B cell (primary cell): ENCODE results near the gene MYT1. TPM values are rescaled to one million over a fixed set of nuclear protein-coding genes. Genes with fewer than 3 reads are reported as not detected.
"Not testable (repeated sequence)": the region's sequence is repeated elsewhere in the genome, so short reads cannot be mapped to it uniquely, and the experiment has no call there.

Experiments used
- ATAC-seq: fragments of 200-7000 bp; cut with Tn5 transposase; one replicate; pipeline ENCODE4 v1.10.0; 2021; ENCODE audit warnings: low read depth, mild to moderate bottlenecking, moderate number of reproducible peaks, moderate library complexity
- CTCF ChIA-PET: fragments of 350-600 bp; sonication (Branson Sonifier 250); formaldehyde crosslinking; loops from one replicate; lab custom pipeline; 2021; ENCODE audit warnings: antibody characterized with exemption, inconsistent platforms; lab: Charles Lee
- POLR2A ChIA-PET: fragments of 350-600 bp; sonication (Branson Sonifier 250); formaldehyde crosslinking; loops from one replicate; lab custom pipeline; 2021; ENCODE audit warnings: antibody characterized with exemption; lab: Charles Lee
- DNase-seq: peaks from one replicate; pipeline ENCODE4 v3.0.0; 2013
- H2AFZ ChIP-seq: 2 replicates; pipeline ENCODE4 v1.6.1; 2012; ENCODE audit warnings: mild to moderate bottlenecking, low read depth, low read length; ENCODE audit not compliant: insufficient read depth, poor library complexity, severe bottlenecking
- H3K27ac ChIP-seq, 2 donors: 1 replicate in 1 of 2; 2 replicates in 1 of 2; pipeline ENCODE4 v1.5.1; 2012 to 2013; ENCODE audit warnings: low read length in 2 of 2, mild to moderate bottlenecking in 2 of 2, moderate library complexity in 1 of 2
- H3K27me3 ChIP-seq, 4 experiments: fragments of 200-600 bp in 1 of 4; sonication (generic) in 1 of 4; replicated peaks in 1 of 4; 1 replicate in 2 of 4; 2 replicates in 2 of 4; pipeline versions ENCODE4 v1.6.1 to v1.7.0; 2013 to 2016; ENCODE audit warnings: low read length in 3 of 4, mild to moderate bottlenecking in 2 of 4, mixed read lengths in 1 of 4, moderate library complexity in 1 of 4; ENCODE audit not compliant: insufficient read depth in 4 of 4, control insufficient read depth in 3 of 4; ENCODE audit errors: control extremely low read depth in 1 of 4
- H3K36me3 ChIP-seq, 2 experiments: replicated peaks in 1 of 2; 1 replicate in 1 of 2; 2 replicates in 1 of 2; pipeline versions ENCODE4 v1.6.1 to v1.7.1; 2013; ENCODE audit warnings: low read length in 1 of 2; ENCODE audit not compliant: insufficient read depth in 2 of 2, control insufficient read depth in 1 of 2; ENCODE audit errors: control extremely low read depth in 1 of 2, extremely low read depth in 1 of 2
- H3K4me1 ChIP-seq, 2 donors: fragments of 200-600 bp in 1 of 2; sonication (generic) in 1 of 2; 1 replicate in 1 of 2; 2 replicates in 1 of 2; pipeline versions ENCODE4 v1.5.1 to v1.6.1; 2013 to 2017; ENCODE audit warnings: low read length in 2 of 2; ENCODE audit not compliant: control insufficient read depth in 2 of 2, insufficient read depth in 2 of 2
- H3K4me2 ChIP-seq: replicated peaks from 2 replicates; pipeline ENCODE3; 2012; ENCODE audit warnings: mild to moderate bottlenecking, low read depth, low read length; ENCODE audit not compliant: poor library complexity, severe bottlenecking
- H3K4me3 ChIP-seq, 5 experiments: fragments of 200-600 bp in 1 of 5; sonication (generic) in 1 of 5; 1 replicate in 3 of 5; 2 replicates in 2 of 5; pipeline versions ENCODE4 v1.5.1 to v1.7.0; 2011 to 2016; ENCODE audit warnings: low read length in 4 of 5, mild to moderate bottlenecking in 4 of 5, low read depth in 2 of 5, control low read depth in 1 of 5, moderate library complexity in 1 of 5; ENCODE audit not compliant: insufficient read depth in 1 of 5; ENCODE audit errors: control extremely low read depth in 1 of 5, extremely low read depth in 1 of 5
- H3K79me2 ChIP-seq: fragments of 200-600 bp; sonication (generic); one replicate; pipeline ENCODE4 v1.6.0; 2016; ENCODE audit warnings: low read length; ENCODE audit not compliant: control insufficient read depth, insufficient read depth
- H3K9ac ChIP-seq: fragments of 200-600 bp; sonication (generic); 2 replicates; pipeline ENCODE4 v1.6.1; 2017; ENCODE audit warnings: mild to moderate bottlenecking, low read length, moderate library complexity
- H3K9me3 ChIP-seq, 3 donors: one replicate each; pipeline versions ENCODE4 v1.6.1 to v1.7.1; 2013; ENCODE audit warnings: low read length in 2 of 3; ENCODE audit not compliant: control insufficient read depth in 2 of 3, insufficient read depth in 1 of 3; ENCODE audit errors: control extremely low read depth in 1 of 3
- H4K20me1 ChIP-seq: 2 replicates; pipeline ENCODE4 v1.6.0; 2012; ENCODE audit warnings: mild to moderate bottlenecking, low read length; ENCODE audit not compliant: insufficient read depth, control insufficient read depth, poor library complexity, severe bottlenecking
- H3K27ac Mint-ChIP-seq: one replicate; pipeline ENCODE4 v1.8.0; 2021; ENCODE audit warnings: mixed read lengths
- H3K27me3 Mint-ChIP-seq: one replicate; pipeline ENCODE4 v1.8.0; 2021; ENCODE audit warnings: mixed read lengths
- H3K4me1 Mint-ChIP-seq: one replicate; pipeline ENCODE4 v1.8.0; 2021; ENCODE audit warnings: mixed read lengths
- H3K4me3 Mint-ChIP-seq: one replicate; pipeline ENCODE4 v1.8.0; 2021; ENCODE audit warnings: mixed read lengths
- H3K9me3 Mint-ChIP-seq: one replicate; pipeline ENCODE4 v1.8.0; 2022; ENCODE audit warnings: mixed read lengths; ENCODE audit not compliant: insufficient read depth
- EZH2 ChIP-seq: IDR thresholded peaks from 2 replicates; pipeline ENCODE4 v1.6.1; 2012; ENCODE audit warnings: borderline replicate concordance, low read depth, mild to moderate bottlenecking, moderate library complexity, low read length; ENCODE audit not compliant: insufficient read depth, poor library complexity, severe bottlenecking
- WGBS: methylation state at CpG from one replicate; pipeline ENCODE4 v1.1.5; 2013; ENCODE audit warnings: missing lambda C conversion rate; ENCODE audit not compliant: insufficient coverage; 5-methylcytosine and 5-hydroxymethylcytosine counted together
- intact Hi-C: fragments of 100-400 bp; cut with micrococcal nuclease; formaldehyde crosslinking; loops from one replicate; pipeline ENCODE4 v1.10.0; 2022
- polyA plus RNA-seq: library from polyadenylated mRNA; depleted of rRNA; stranded (reverse); fragments of >200 nt; gene quantifications from 2 replicates; pipeline ENCODE4 v1.2.3, GENCODE V29; 2012
- total RNA-seq, 2 donors: library from RNA; stranded (reverse); fragments of 120-200 nt in 1 of 2; gene quantifications; 1 replicate in 1 of 2; 2 replicates in 1 of 2; pipeline versions ENCODE4 v1.2.3 to v1.2.4, GENCODE V29; 2013 to 2022
- TF ChIP-seq, protein P1 (sequence below): fragments of 200-600 bp; IDR thresholded peaks from one replicate; pipeline ENCODE4 v1.8.0; 2022; ENCODE audit warnings: antibody characterized with exemption, mild to moderate bottlenecking

MYT1 gene
- total and polyA plus RNA-seq, 2 donors (not counting 1 experiment from before 2014, with no cell fraction given) = 0.49 to 42.2 TPM

- H3K9me3 Mint-ChIP-seq = no peaks in the 10 kb centered on the region
- ATAC-seq (no peak), DNase-seq (no peak)
- no peak overlapping the region for H3K27ac Mint-ChIP-seq
- no peak for TF ChIP-seq EZH2
- TF ChIP-seq, protein P1, sequence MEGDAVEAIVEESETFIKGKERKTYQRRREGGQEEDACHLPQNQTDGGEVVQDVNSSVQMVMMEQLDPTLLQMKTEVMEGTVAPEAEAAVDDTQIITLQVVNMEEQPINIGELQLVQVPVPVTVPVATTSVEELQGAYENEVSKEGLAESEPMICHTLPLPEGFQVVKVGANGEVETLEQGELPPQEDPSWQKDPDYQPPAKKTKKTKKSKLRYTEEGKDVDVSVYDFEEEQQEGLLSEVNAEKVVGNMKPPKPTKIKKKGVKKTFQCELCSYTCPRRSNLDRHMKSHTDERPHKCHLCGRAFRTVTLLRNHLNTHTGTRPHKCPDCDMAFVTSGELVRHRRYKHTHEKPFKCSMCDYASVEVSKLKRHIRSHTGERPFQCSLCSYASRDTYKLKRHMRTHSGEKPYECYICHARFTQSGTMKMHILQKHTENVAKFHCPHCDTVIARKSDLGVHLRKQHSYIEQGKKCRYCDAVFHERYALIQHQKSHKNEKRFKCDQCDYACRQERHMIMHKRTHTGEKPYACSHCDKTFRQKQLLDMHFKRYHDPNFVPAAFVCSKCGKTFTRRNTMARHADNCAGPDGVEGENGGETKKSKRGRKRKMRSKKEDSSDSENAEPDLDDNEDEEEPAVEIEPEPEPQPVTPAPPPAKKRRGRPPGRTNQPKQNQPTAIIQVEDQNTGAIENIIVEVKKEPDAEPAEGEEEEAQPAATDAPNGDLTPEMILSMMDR = no peak
- ChIA-PET POLR2A (no interaction called here), CTCF (no interaction called here)
- no peaks in the 10 kb centered on the region for H3K36me3 ChIP-seq
- 65% methylated on average over 4 of the region's 8 CpGs for WGBS
- no peak overlapping the region for H3K27ac ChIP-seq
- H3K4me3 Mint-ChIP-seq = no peak overlapping the region
- H3K4me1 Mint-ChIP-seq = no peaks in the 10 kb centered on the region
- H3K27me3 Mint-ChIP-seq = peaks cover 16% of the 10 kb centered on the region
- no peak overlapping the region for H2AFZ ChIP-seq
- H3K4me3 ChIP-seq = no peak overlapping the region
- H4K20me1 ChIP-seq = no peaks in the 10 kb centered on the region
- intact Hi-C loops = no loop called here
- no peak overlapping the region for H3K9ac ChIP-seq
- H3K79me2 ChIP-seq = no peaks in the 10 kb centered on the region
- H3K9me3 ChIP-seq = no peaks in the 10 kb centered on the region
- H3K4me1 ChIP-seq = no peaks in the 10 kb centered on the region
- H3K27me3 ChIP-seq = peaks cover 0 to 4% (median 1%) of the 10 kb centered on the region in 4 experiments
- no peak overlapping the region for H3K4me2 ChIP-seq
These were observed 30.3 kb upstream of the MYT1 start for GRCh38 chr20:64133951-64134407.

DNA sequence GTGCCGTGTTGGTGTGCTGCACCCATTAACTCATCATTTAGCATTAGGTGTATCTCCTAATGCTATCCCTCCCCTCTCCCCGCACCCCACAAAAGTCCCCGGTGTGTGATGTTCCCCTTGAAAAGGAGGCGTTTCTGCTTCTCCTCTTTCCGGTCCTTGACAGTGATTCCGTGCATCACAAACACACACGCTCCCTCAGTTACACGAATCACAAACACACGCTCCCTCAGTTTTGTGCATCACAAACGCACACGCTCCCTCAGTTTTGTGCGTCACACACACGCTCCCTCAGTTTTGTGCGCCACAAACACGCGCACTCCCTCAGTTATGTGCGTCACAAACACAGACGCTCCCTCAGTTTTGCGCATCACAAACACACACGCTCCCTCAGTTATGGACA, 29.5 kb upstream of the MYT1 start:
- intact Hi-C loops, H3K9ac ChIP-seq, POLR2A ChIA-PET, DNase-seq, H3K9me3 ChIP-seq, H3K4me3 ChIP-seq, H4K20me1 ChIP-seq, H3K4me1 ChIP-seq, H3K27ac Mint-ChIP-seq, H3K27ac ChIP-seq, H2AFZ ChIP-seq, H3K4me3 Mint-ChIP-seq, ATAC-seq, H3K9me3 Mint-ChIP-seq, H3K4me1 Mint-ChIP-seq, H3K4me2 ChIP-seq, CTCF ChIA-PET, H3K27me3 ChIP-seq, H3K79me2 ChIP-seq, H3K36me3 ChIP-seq: not testable (repeated sequence)
- peaks cover 13% of the 10 kb centered on the region for H3K27me3 Mint-ChIP-seq
- 89% methylated on average over 17 of the region's 20 CpGs for WGBS
